ENCODE measurements around the gene PCBP3.

DNA sequence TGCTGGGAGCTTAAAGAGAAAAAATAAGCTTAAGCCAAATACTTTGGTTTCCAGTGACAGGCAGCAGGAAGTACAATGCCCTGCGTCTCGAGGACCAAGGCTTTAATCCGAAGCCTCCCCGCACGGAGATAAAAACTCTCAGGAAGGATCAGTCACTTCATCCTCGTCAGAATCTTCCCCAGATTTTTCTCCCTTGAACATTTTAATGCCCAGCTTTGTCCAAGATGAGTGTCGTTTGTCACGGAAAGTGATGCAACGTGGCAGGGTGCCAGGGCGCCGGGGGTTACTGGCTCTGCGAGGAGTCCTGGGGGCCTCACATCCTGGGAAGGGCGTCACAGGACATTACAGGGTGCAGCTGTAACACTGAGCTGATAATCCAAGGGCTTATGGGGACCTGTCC is 25.2 kb upstream of the PCBP3 start:
- no peak for TF ChIP-seq EZH2 (IDR thresholded peaks at IDR 0.05; ENCODE audit: low read depth)
- TF ChIP-seq, protein P1, sequence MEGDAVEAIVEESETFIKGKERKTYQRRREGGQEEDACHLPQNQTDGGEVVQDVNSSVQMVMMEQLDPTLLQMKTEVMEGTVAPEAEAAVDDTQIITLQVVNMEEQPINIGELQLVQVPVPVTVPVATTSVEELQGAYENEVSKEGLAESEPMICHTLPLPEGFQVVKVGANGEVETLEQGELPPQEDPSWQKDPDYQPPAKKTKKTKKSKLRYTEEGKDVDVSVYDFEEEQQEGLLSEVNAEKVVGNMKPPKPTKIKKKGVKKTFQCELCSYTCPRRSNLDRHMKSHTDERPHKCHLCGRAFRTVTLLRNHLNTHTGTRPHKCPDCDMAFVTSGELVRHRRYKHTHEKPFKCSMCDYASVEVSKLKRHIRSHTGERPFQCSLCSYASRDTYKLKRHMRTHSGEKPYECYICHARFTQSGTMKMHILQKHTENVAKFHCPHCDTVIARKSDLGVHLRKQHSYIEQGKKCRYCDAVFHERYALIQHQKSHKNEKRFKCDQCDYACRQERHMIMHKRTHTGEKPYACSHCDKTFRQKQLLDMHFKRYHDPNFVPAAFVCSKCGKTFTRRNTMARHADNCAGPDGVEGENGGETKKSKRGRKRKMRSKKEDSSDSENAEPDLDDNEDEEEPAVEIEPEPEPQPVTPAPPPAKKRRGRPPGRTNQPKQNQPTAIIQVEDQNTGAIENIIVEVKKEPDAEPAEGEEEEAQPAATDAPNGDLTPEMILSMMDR (conservative IDR thresholded peaks at IDR 0.05): no peak
